Stimulated activated CD4-positive, alpha-beta T cell treated with anti-CD3 and anti-CD28 coated beads, Interleukin-1b, Interleukin-23, amount 100 ng/mL, for 4 hours (primary cell): ENCODE measurements around the gene TSTD2.
"Not testable (repeated sequence)": the region's sequence is repeated elsewhere in the genome, so short reads cannot be mapped to it uniquely, and the experiment has no call there.

Source experiments
- DNase-seq, 2 donors: peaks; one replicate each; pipeline ENCODE4 v3.0.0-alpha.2; 2020; ENCODE audit warnings: low read depth in 2 of 2

The TSTD2 gene

GRCh38 chr9:97630591-97630990 is 2.6 kb downstream of the TSTD2 start:
- no peak for DNase-seq

GRCh38 chr9:97629156-97629555 is 4.0 kb downstream of the TSTD2 start:
- DNase-seq = no peak

DNA sequence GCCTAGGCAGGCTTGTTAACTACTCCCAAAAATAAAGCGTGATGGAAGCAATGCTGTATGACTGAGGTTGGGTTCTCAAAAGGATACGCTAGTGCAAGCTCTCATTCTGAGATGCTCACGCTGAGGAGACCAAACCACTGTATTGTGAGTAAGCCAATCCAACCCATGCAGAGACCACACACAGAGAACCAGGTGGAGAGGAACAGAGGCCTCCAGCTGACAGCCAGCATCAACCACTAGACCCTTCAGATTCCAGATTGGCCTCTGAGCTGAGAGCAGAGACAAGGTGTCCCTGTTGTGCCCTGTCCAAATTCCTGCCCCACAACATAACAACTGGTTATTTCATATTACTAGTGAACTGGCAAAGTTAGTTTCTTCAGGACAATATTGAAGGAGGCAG is 4.5 kb downstream of the TSTD2 start:
- no peak for DNase-seq

GRCh38 chr9:97627624-97628023 is 5.5 kb downstream of the TSTD2 start:
- DNase-seq = no peak

GRCh38 chr9:97625620-97626019 is 7.5 kb downstream of the TSTD2 start:
- DNase-seq = no peak

DNA sequence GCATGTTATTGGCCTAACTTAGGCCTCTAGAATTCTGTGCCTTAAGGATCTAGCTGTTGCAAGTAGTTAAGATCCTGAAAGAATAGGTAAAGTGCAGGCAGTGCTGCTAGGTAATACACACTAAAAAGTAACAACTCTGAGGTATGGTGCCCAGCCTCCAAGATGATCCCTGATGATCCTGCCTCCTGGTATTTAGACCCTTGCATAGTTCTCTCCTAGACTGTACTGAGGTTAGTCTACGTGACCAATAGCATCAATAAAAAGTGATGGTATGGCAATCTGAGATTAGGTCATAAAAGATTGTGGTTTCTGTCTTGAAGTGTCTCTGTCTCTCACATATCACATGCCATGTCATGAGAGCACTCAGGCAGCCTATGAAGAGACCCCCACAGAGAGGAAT is 9.2 kb downstream of the TSTD2 start:
- DNase-seq = no peak

GRCh38 chr9:97622483-97622882 is 10.7 kb downstream of the TSTD2 start:
- DNase-seq = not testable (repeated sequence)

GRCh38 chr9:97620063-97620462 is 13.1 kb downstream of the TSTD2 start:
- DNase-seq = not testable (repeated sequence)

- no peak for DNase-seq
Observed at GRCh38 chr9:97617939-97618416, 15.2 kb downstream of the TSTD2 start.

GRCh38 chr9:97615439-97616072 is 17.6 kb downstream of the TSTD2 start:
- DNase-seq = peak in 1 of 2 donors; percentile 37

DNA sequence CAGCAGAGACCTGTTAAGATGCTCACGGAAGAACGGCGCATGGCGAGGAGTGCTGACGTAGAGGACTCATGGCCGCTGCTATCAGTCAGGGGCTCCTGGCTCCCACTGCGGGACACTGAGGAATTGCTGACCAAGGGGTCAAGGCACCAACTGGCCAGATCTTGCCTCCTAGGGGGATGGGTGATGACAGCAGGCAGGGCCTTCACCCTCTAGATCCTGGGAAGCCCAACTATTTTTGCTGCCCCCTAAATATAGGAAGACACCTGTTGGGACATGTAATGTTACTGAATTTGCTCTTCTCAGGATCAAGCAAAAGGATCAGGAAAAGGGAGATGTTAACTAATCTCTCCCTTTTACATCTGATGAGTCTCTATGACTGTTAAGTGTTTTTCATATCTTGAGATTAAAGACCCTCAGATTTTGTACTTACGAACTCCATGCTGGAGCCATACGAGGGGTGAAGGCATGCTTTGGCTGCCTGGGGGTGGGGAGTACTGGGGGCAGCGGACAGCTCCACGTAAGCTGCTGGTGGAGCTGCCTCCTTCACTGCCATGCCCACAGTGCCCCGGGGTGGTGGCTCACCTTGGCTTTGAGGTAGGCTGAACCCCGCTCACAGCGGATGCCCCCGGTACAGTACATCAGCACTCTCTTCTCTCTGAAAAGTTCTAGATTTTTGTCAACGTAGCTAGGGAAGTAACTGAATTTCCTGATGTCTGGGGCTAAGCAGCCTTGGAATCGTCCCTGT is 28.1 kb downstream of the TSTD2 start:
- DNase-seq = no peak

GRCh38 chr9:97602430-97602829 is 30.7 kb downstream of the TSTD2 start:
- no peak for DNase-seq

GRCh38 chr9:97601228-97601898 is 31.8 kb downstream of the TSTD2 start:
- DNase-seq = no peak

- DNase-seq = no peak
Observed at GRCh38 chr9:97600531-97601227, 32.5 kb downstream of the TSTD2 start.

- no peak for DNase-seq
Observed at GRCh38 chr9:97599314-97599846, 33.8 kb downstream of the TSTD2 start.

- DNase-seq = peak; percentile 42 to 58
Observed at GRCh38 chr9:97598461-97599288, 34.5 kb downstream of the TSTD2 start.

- no peak for DNase-seq
Observed at GRCh38 chr9:97596906-97597305, 36.3 kb downstream of the TSTD2 start.

DNA sequence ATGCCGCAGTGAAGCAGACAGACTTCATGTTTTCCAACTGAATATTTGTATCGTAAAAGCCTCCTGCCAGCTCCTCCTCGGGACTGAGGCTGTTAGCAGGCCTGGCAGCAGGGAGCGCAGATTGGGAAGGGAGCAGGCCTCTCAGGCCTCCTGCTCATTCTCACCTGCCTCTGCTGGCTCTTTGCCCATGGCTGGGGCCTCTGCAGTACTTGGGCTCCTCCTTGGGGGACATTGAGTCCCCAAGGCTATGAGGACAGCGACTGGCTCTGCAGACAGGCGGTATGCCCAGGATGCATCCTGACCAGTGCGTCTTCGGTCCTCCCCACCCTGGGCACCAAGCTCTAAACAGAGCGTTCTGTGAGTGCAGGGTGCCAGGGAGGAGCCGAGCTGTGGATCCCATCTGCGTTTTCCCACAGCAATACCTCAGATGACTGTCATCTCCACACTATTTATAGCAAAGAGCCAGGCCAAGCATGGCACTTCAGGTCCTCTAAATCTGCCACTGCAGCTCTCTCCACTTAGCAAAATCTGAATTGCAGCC is 38.7 kb downstream of the TSTD2 start:
- DNase-seq = no peak

- no peak for DNase-seq
Observed at GRCh38 chr9:97593960-97594359, 39.2 kb downstream of the TSTD2 start.

DNA sequence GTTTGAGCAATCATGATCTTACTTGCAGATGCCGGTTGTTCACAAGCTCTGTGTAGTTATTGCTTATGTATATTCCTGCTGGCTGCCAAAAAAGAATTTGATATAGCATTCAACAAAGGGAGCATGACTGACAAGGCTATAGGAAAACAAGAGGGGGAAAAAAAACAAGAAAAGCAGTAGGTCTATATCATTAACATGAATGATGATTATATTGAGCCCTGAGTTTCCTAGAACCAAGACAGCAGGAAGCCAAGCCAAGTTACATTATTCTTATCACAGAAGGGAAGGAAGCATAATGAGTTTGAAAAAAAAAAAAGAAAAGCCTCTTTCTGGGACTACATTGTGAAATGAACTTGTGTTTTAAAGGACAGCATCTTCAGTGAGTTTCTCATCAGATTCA is 41.0 kb downstream of the TSTD2 start:
- DNase-seq = no peak

DNA sequence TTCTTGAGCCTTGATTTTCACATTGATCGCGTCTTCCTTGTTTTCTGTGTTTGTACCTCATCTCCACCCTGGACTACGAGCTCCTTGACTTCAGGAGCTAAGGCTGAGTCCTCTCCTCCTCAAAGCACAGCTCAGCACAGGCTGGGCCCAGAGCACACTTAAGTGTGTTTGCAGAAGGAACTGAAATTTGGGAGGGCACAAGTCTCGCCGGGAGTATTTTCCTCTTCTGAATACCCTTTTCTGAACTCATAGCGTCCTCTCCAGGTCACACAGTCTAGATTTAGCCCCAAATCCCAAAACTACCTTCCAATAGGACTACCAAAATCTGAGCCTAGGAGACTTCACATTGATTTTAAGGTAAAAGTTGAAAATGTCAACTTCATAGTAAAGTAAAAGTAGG is 41.6 kb downstream of the TSTD2 start:
- no peak for DNase-seq
